Germinal center (tissue), 1 donor: Measurements from ENCODE around the gene COL1A2.

ENCODE experiments used
- DNase-seq: peaks from one replicate; pipeline ENCODE4 v3.0.0; 2012; ENCODE audit warnings: mixed read lengths, low spot score

The COL1A2 gene

GRCh38 chr7:94436018-94436604 is 41.4 kb downstream of the COL1A2 start:
- peak; percentile 40 for DNase-seq

GRCh38 chr7:94436700-94437099 is 42.0 kb downstream of the COL1A2 start:
- DNase-seq, result no peak

- no peak for DNase-seq
Observed at GRCh38 chr7:94439893-94440381, 45.2 kb downstream of the COL1A2 start.

GRCh38 chr7:94440451-94441039 is 45.9 kb downstream of the COL1A2 start:
- DNase-seq, result no peak

GRCh38 chr7:94441138-94441537 is 46.4 kb downstream of the COL1A2 start:
- no peak for DNase-seq

GRCh38 chr7:94442639-94443038 is 47.9 kb downstream of the COL1A2 start:
- DNase-seq, result no peak

- DNase-seq, result no peak
Observed at GRCh38 chr7:94444813-94445212, 50.1 kb downstream of the COL1A2 start.

GRCh38 chr7:94445696-94446194 is 51.0 kb downstream of the COL1A2 start:
- no peak for DNase-seq

GRCh38 chr7:94446308-94446707 is 51.6 kb downstream of the COL1A2 start:
- no peak for DNase-seq

GRCh38 chr7:94449151-94449725 is 54.5 kb downstream of the COL1A2 start:
- peak; percentile 29 for DNase-seq

- no peak for DNase-seq
Observed at GRCh38 chr7:94450044-94450697, 55.5 kb downstream of the COL1A2 start.

- DNase-seq, result no peak
Observed at GRCh38 chr7:94451187-94451586, 56.5 kb downstream of the COL1A2 start.

GRCh38 chr7:94452239-94452638 is 57.5 kb downstream of the COL1A2 start:
- no peak for DNase-seq

GRCh38 chr7:94453898-94454297 is 59.2 kb downstream of the COL1A2 start:
- DNase-seq, result no peak

GRCh38 chr7:94458041-94458440 is 63.3 kb downstream of the COL1A2 start:
- DNase-seq, result no peak

- no peak for DNase-seq
Observed at GRCh38 chr7:94466516-94466915, 71.8 kb downstream of the COL1A2 start.

GRCh38 chr7:94471604-94472003 is 76.9 kb downstream of the COL1A2 start:
- no peak for DNase-seq

- no peak for DNase-seq
Observed at GRCh38 chr7:94472608-94473007, 77.9 kb downstream of the COL1A2 start.

GRCh38 chr7:94476251-94476840 is 81.7 kb downstream of the COL1A2 start:
- no peak for DNase-seq

GRCh38 chr7:94477878-94478277 is 83.2 kb downstream of the COL1A2 start:
- DNase-seq, result no peak

GRCh38 chr7:94478648-94479214 is 84.0 kb downstream of the COL1A2 start:
- no peak for DNase-seq
